Parathyroid adenoma (tissue), 2 donors: ENCODE results near the gene CLEC11A.
"Not testable (repeated sequence)": the region's sequence is repeated elsewhere in the genome, so short reads cannot be mapped to it uniquely, and the experiment has no call there.

Experiments used
- H2AFZ ChIP-seq: fragments of 300-600 bp; sonication (generic); one replicate; pipeline ENCODE4 v1.7.0; 2017; ENCODE audit warnings: antibody characterized with exemption, mild to moderate bottlenecking
- H3K27ac ChIP-seq: fragments of 300-600 bp; sonication (generic); one replicate; pipeline ENCODE4 v1.7.0; 2017
- H3K27me3 ChIP-seq: fragments of 300-600 bp; sonication (generic); one replicate; pipeline ENCODE4 v1.7.0; 2017; ENCODE audit warnings: low read length; ENCODE audit not compliant: control insufficient read depth, insufficient read depth
- H3K36me3 ChIP-seq: fragments of 300-600 bp; sonication (generic); one replicate; pipeline ENCODE4 v1.7.0; 2017; ENCODE audit warnings: low read length; ENCODE audit not compliant: control insufficient read depth, insufficient read depth
- H3K4me1 ChIP-seq: fragments of 300-600 bp; sonication (generic); one replicate; pipeline ENCODE4 v1.7.0; 2017; ENCODE audit warnings: control low read depth
- H3K4me2 ChIP-seq: fragments of 300-600 bp; sonication (generic); one replicate; pipeline ENCODE4 v1.7.0; 2017; ENCODE audit warnings: low read length
- H3K4me3 ChIP-seq: fragments of 300-600 bp; sonication (generic); one replicate; pipeline ENCODE4 v1.7.0; 2017; ENCODE audit warnings: low read depth, low read length
- H3K79me2 ChIP-seq: fragments of 300-600 bp; sonication (generic); one replicate; pipeline ENCODE4 v1.7.0; 2017; ENCODE audit warnings: control low read depth
- H3K9ac ChIP-seq: fragments of 300-600 bp; sonication (generic); one replicate; pipeline ENCODE4 v1.7.0; 2017; ENCODE audit warnings: mild to moderate bottlenecking
- H3K9me3 ChIP-seq: fragments of 300-600 bp; sonication (generic); one replicate; pipeline ENCODE4 v1.7.0; 2017; ENCODE audit warnings: low read length; ENCODE audit not compliant: control insufficient read depth
- TF ChIP-seq, protein P1 (sequence below): fragments of 300-600 bp; sonication (generic); IDR thresholded peaks from one replicate; pipeline ENCODE4 v1.7.0; 2017; ENCODE audit warnings: antibody characterized with exemption, mild to moderate bottlenecking
- donor health status: primary hyperparathyroidism.

CLEC11A gene

DNA sequence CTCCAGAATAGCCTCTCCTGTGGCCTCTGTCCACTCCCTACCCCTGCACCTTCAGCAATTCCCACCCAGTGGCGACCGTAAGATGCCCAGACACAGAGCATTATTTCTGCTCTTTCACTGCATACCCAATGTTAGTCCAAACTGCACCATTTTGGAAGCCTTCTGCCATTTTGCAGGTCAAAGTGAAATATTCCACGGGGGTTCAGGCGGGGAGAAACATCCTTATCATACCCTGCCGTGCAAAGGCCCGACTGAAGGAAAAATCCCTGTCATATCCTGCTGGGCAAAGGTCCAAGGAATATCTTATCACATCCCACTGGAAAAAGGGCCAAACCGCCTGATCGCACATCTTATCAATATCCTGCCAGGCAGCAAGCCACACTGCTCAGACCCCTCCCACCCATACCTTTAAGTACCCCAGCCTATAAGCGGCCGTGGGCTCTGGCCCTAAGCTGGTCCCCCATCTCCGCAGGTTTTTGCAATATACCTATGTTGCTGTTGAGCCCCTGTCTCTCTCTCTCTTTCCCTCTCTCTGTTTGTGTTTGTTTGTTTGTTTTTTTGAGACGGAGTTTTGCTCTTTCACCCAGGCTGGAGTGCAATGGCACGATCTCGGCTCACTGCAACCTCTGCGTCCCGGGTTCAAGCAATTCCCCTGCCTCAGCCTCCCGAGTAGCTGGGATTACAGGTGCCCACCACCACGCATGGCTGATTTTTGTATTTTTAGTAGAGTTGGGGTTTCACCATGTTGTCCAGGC lies 18.2 kb downstream of the CLEC11A start:
- Histone ChIP-seq H3K27me3 (no peaks in the 10 kb centered on the region), H3K9ac (no peak overlapping the region), H3K9me3 (no peaks in the 10 kb centered on the region), H3K4me3 (no peak overlapping the region), H3K4me2 (no peak overlapping the region), H3K27ac (no peak overlapping the region), H3K4me1 (no peaks in the 10 kb centered on the region), H3K36me3 (no peaks in the 10 kb centered on the region), H2AFZ (no peak overlapping the region), H3K79me2 (no peaks in the 10 kb centered on the region)
- TF ChIP-seq, protein P1, sequence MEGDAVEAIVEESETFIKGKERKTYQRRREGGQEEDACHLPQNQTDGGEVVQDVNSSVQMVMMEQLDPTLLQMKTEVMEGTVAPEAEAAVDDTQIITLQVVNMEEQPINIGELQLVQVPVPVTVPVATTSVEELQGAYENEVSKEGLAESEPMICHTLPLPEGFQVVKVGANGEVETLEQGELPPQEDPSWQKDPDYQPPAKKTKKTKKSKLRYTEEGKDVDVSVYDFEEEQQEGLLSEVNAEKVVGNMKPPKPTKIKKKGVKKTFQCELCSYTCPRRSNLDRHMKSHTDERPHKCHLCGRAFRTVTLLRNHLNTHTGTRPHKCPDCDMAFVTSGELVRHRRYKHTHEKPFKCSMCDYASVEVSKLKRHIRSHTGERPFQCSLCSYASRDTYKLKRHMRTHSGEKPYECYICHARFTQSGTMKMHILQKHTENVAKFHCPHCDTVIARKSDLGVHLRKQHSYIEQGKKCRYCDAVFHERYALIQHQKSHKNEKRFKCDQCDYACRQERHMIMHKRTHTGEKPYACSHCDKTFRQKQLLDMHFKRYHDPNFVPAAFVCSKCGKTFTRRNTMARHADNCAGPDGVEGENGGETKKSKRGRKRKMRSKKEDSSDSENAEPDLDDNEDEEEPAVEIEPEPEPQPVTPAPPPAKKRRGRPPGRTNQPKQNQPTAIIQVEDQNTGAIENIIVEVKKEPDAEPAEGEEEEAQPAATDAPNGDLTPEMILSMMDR: no peak

DNA sequence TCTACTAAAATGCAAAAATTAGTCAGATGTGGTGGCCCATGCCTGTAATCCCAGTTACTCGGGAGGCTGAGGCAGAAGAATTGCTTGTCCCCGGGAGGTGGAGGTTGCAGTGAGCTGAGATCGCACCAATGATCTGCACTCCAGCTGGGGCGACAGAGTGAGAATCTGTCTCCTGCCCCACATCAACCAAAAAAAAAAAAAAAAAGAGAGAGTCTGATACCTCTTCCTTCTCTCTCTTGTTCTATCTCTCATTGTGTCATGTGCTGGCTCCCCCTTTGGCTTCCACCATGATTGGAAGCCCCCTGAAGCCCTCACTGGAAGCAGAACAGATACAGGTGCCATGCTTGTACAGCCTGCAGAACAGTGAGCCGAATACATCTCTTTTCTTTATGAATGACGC lies 20.4 kb downstream of the CLEC11A start:
- H3K4me3 ChIP-seq: no peak overlapping the region
- H3K79me2 ChIP-seq: no peaks in the 10 kb centered on the region
- no peaks in the 10 kb centered on the region for H3K36me3 ChIP-seq
- TF ChIP-seq, protein P1: no peak
- H3K9me3 ChIP-seq: no peaks in the 10 kb centered on the region
- no peak overlapping the region for H3K9ac ChIP-seq
- no peaks in the 10 kb centered on the region for H3K4me1 ChIP-seq
- no peak overlapping the region for H2AFZ ChIP-seq
- H3K27me3 ChIP-seq: no peaks in the 10 kb centered on the region
- H3K4me2 ChIP-seq: no peak overlapping the region
- H3K27ac ChIP-seq: no peak overlapping the region

DNA sequence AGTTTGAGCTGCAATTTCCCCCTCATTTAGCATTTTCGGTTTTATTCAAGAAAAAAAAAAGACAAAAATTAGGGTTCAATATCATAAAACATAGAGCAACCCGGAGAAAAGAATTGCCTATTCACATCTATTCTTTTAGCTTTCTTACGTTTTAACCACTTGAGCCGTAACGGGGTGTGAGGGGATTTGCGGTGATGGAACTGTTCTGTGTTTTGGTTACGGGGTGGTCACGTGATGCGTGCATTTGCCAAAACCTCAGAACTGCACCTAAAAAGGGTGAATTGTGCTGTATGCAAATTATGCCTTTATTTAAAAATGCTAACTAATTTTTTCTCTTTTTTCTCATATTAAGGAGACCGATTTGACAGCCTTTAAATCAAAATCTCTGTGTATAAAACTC lies 22.1 kb downstream of the CLEC11A start:
- no peak overlapping the region for H2AFZ ChIP-seq

DNA sequence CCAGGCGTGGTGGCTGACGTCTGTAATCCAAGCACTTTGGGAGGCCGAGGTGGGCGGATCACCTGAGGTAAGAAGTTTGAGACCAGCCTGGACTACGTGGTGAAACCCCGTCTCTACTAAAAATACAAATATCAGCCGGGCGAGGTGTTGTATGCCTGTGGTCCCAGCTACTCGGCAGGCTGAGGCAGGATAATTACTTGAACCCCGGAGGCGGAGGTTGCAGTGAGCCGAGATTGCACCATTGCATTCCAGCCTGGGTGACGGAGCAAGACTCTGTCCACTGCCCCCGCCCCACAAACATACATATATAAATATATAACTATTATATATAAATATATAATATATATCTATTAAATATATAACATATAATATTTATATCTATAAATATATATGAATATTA lies 24.0 kb downstream of the CLEC11A start:
- H3K4me2 ChIP-seq, H3K27ac ChIP-seq, H3K36me3 ChIP-seq, H3K4me3 ChIP-seq, H3K9ac ChIP-seq, H3K27me3 ChIP-seq, H3K9me3 ChIP-seq, H3K79me2 ChIP-seq, H2AFZ ChIP-seq, H3K4me1 ChIP-seq: not testable (repeated sequence)

More for the DNA sequence above, 22.1 kb downstream of the CLEC11A start:
- no peaks in the 10 kb centered on the region for H3K27me3 ChIP-seq
- H3K27ac ChIP-seq: no peak overlapping the region
- no peaks in the 10 kb centered on the region for H3K79me2 ChIP-seq
- H3K4me1 ChIP-seq: no peaks in the 10 kb centered on the region
- no peak overlapping the region for H3K4me2 ChIP-seq
- no peak overlapping the region for H3K9ac ChIP-seq
- H3K36me3 ChIP-seq: no peaks in the 10 kb centered on the region
- H3K9me3 ChIP-seq: no peaks in the 10 kb centered on the region
- TF ChIP-seq, protein P1: no peak
- H3K4me3 ChIP-seq: no peak overlapping the region

DNA sequence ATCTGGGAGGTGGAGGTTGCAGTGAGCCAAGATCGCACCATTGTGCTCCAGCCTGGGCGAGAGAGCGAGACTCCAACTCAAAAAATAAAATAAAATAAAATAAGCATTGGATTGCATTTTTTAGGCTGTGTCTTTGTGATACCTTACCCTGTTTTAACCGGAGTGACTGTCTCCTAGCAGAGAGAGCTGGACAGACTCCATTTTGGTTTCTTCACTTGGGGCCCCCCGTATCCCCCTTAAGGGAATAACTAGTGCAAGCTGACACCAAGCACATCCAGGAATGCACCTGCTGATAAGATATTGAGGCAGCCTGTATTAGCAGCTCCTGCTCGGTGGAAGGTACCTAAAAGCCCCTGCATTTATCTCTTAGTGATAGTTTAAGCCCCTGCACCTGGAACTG lies 26.3 kb downstream of the CLEC11A start:
- Histone ChIP-seq H3K9me3 (no peaks in the 10 kb centered on the region), H3K4me2 (no peak overlapping the region), H3K4me1 (peaks cover 2% of the 10 kb centered on the region), H3K9ac (no peak overlapping the region), H3K79me2 (no peaks in the 10 kb centered on the region), H3K4me3 (no peak overlapping the region), H3K36me3 (no peaks in the 10 kb centered on the region), H3K27me3 (no peaks in the 10 kb centered on the region), H2AFZ (no peak overlapping the region), H3K27ac (no peak overlapping the region)
- TF ChIP-seq, protein P1: no peak
